Glomerular visceral epithelial cell (primary cell): ENCODE measurements around the gene DRD2.

ENCODE experiments used
- DNase-seq: peaks from one replicate; pipeline ENCODE4 v3.0.0-alpha.2; 2016; ENCODE audit errors: extremely low spot score

DRD2 gene

DNA sequence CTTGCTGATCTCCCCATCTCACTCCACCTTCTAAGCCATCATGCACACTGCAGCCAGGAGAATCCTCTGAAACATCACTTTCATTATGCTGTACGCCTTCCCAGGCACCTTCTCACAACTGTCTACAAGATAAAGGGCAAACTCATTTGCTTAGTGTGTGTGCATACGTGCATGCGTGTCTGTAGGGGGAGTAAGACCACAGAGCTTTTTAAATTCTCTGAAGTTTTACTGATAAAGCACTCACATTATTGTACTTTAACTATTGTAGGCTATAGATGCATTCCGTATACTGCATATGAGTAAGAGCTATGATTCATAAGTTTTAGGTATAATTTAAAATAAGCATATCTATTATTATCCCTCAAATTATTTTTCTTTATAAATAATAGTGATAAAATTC lies 102.9 kb downstream of the DRD2 start:
- no peak for DNase-seq

GRCh38 chr11:113370634-113371033 lies 104.6 kb downstream of the DRD2 start:
- DNase-seq: no peak

- no peak for DNase-seq
These were observed 105.8 kb downstream of the DRD2 start for GRCh38 chr11:113369411-113369810.

DNA sequence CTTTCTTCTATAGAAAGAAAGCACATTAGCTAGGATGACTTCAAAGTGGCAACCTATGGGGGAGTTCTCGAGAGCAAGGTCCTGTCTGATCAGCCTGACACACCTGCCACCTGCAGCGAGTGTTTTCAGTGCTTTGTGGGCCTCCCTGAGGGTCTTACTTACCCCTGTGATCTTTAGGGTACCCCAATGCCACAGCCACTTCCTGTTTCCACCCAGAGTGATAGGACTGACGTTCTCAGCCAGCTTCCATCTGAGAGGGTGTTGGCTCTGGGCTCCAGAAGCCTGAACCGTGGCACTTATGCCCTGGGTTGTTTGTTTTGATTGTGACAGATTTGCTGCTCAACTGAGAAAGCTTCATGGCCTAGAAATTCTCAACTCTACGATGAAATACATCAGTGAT lies 109.3 kb downstream of the DRD2 start:
- DNase-seq: no peak

- DNase-seq: no peak
These were observed 111.1 kb downstream of the DRD2 start for GRCh38 chr11:113363996-113364641.

DNA sequence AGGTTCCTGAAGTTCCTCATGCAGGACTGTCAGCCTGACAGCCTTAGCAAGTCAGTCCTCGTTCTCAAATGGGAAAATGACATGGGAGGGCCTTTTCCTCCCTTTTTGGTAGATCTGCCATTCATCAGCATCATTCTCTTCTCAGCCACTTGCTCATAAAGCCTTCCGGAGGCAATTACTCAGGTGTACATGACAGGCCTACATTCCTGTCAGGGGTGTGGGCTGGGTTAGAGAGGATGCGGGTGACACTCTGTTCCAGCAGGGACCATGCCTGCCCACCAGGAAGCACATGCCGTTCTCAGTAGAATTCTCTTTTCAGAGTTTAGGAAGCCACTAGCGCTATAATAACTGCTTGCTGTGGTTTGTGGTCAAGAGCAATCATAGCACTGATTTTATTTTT lies 111.8 kb downstream of the DRD2 start:
- DNase-seq: no peak
